Mesothelial cell of epicardium (in vitro differentiated cells): ENCODE data around the gene GABRD. TPM values are rescaled to one million over a fixed set of nuclear protein-coding genes. Genes with fewer than 3 reads are reported as not detected.

Experiments
- DNase-seq, 2 experiments: peaks; one replicate each; pipeline ENCODE4 v3.0.0; 2021; ENCODE audit warnings: low spot score in 2 of 2; ENCODE audit not compliant: unreplicated experiment in 2 of 2
- H3K27ac Mint-ChIP-seq: 2 replicates; pipeline ENCODE4 v1.8.0; 2021; ENCODE audit warnings: mixed read lengths
- H3K27me3 Mint-ChIP-seq: 2 replicates; pipeline ENCODE4 v1.8.0; 2021; ENCODE audit warnings: low read depth, mixed read lengths
- H3K36me3 Mint-ChIP-seq: 2 replicates; pipeline ENCODE4 v1.8.0; 2021; ENCODE audit warnings: mixed read lengths
- H3K4me1 Mint-ChIP-seq: 2 replicates; pipeline ENCODE4 v1.8.0; 2021; ENCODE audit warnings: mixed read lengths
- H3K4me3 Mint-ChIP-seq: 2 replicates; pipeline ENCODE4 v1.8.0; 2021; ENCODE audit warnings: mild to moderate bottlenecking, moderate library complexity, mixed read lengths
- H3K9me3 Mint-ChIP-seq: 2 replicates; pipeline ENCODE4 v1.8.0; 2021; ENCODE audit warnings: mixed read lengths
- CTCF ChIP-seq: fragments of 200-600 bp; sonication (generic); IDR thresholded peaks from one replicate; pipeline ENCODE4 v1.5.0; 2021; ENCODE audit warnings: antibody characterized with exemption; ENCODE audit not compliant: unreplicated experiment
- total RNA-seq: library from RNA; stranded (reverse); gene quantifications from 3 replicates; pipeline ENCODE4 v1.2.1, GENCODE V29; 2021

Gene GABRD
- total RNA-seq, 1 donor from 2014 or later = 0.09 TPM

GRCh38 chr1:2032737-2033136 lies 13.6 kb downstream of the GABRD start:
- no peak overlapping the region for H3K4me3 Mint-ChIP-seq
- DNase-seq = no peak
- H3K27ac Mint-ChIP-seq = no peak overlapping the region
- H3K27me3 Mint-ChIP-seq = peaks cover 13% of the 10 kb centered on the region
- no peak for TF ChIP-seq CTCF
- no peaks in the 10 kb centered on the region for H3K9me3 Mint-ChIP-seq
- H3K36me3 Mint-ChIP-seq = no peaks in the 10 kb centered on the region
- no peaks in the 10 kb centered on the region for H3K4me1 Mint-ChIP-seq

GRCh38 chr1:2033165-2033564 lies 14.0 kb downstream of the GABRD start:
- no peaks in the 10 kb centered on the region for H3K4me1 Mint-ChIP-seq
- H3K36me3 Mint-ChIP-seq = no peaks in the 10 kb centered on the region
- peaks cover 13% of the 10 kb centered on the region for H3K27me3 Mint-ChIP-seq
- H3K9me3 Mint-ChIP-seq = no peaks in the 10 kb centered on the region
- DNase-seq = no peak
- H3K27ac Mint-ChIP-seq = no peak overlapping the region
- TF ChIP-seq CTCF = no peak
- no peak overlapping the region for H3K4me3 Mint-ChIP-seq

- Mint-ChIP-seq H3K9me3 (no peaks in the 10 kb centered on the region), H3K27ac (no peak overlapping the region), H3K4me3 (no peak overlapping the region), H3K4me1 (no peaks in the 10 kb centered on the region), H3K36me3 (no peaks in the 10 kb centered on the region), H3K27me3 (peaks cover 12% of the 10 kb centered on the region)
- no peak for TF ChIP-seq CTCF
- no peak for DNase-seq
Measured at GRCh38 chr1:2036287-2036686, 17.1 kb downstream of the GABRD start.

GRCh38 chr1:2037314-2037979 lies 18.3 kb downstream of the GABRD start:
- H3K36me3 Mint-ChIP-seq = no peaks in the 10 kb centered on the region
- no peak for DNase-seq
- no peak for TF ChIP-seq CTCF
- no peaks in the 10 kb centered on the region for H3K4me1 Mint-ChIP-seq
- no peaks in the 10 kb centered on the region for H3K9me3 Mint-ChIP-seq
- no peak overlapping the region for H3K27ac Mint-ChIP-seq
- H3K27me3 Mint-ChIP-seq = peaks cover 16% of the 10 kb centered on the region
- H3K4me3 Mint-ChIP-seq = no peak overlapping the region

GRCh38 chr1:2038229-2038628 lies 19.1 kb downstream of the GABRD start:
- no peaks in the 10 kb centered on the region for H3K4me1 Mint-ChIP-seq

More at GRCh38 chr1:2038229-2038628, 19.1 kb downstream of the GABRD start:
- Mint-ChIP-seq H3K4me3 (no peak overlapping the region), H3K9me3 (no peaks in the 10 kb centered on the region), H3K27ac (no peak overlapping the region), H3K27me3 (peaks cover 17% of the 10 kb centered on the region), H3K36me3 (no peaks in the 10 kb centered on the region)
- TF ChIP-seq CTCF = no peak
- no peak for DNase-seq
